CD14-positive monocyte (primary cell): ENCODE data around the gene SLC17A5. TPM values are rescaled to one million over a fixed set of nuclear protein-coding genes. Genes with fewer than 3 reads are reported as not detected.

Source experiments
- DNase-seq, 3 donors: peaks; one replicate each; pipeline ENCODE4 v3.0.0-alpha.2; 2011 to 2022
- H2AFZ ChIP-seq: 2 replicates; pipeline ENCODE4 v1.6.0; 2012; ENCODE audit warnings: mild to moderate bottlenecking, low read depth, low read length, inconsistent platforms; ENCODE audit not compliant: insufficient read depth, poor library complexity, severe bottlenecking
- H3K27ac ChIP-seq, 2 donors: 1 replicate in 1 of 2; 2 replicates in 1 of 2; pipeline ENCODE4 v1.5.1; 2012 to 2013; ENCODE audit warnings: low read length in 2 of 2, control low read depth in 1 of 2, inconsistent platforms in 1 of 2, low read depth in 1 of 2, mild to moderate bottlenecking in 1 of 2
- H3K27me3 ChIP-seq, 2 donors: one replicate each; pipeline versions ENCODE4 v1.6.0 to v1.6.1; 2011 to 2013; ENCODE audit warnings: low read length in 2 of 2; ENCODE audit not compliant: control insufficient read depth in 2 of 2, insufficient read depth in 2 of 2
- H3K36me3 ChIP-seq, 2 donors: replicated peaks in 1 of 2; 1 replicate in 1 of 2; 2 replicates in 1 of 2; pipeline versions ENCODE4 v1.5.1 to v1.6.1; 2012 to 2013; ENCODE audit warnings: low read length in 2 of 2, control low read depth in 1 of 2, inconsistent platforms in 1 of 2, mild to moderate bottlenecking in 1 of 2; ENCODE audit not compliant: insufficient read depth in 2 of 2, control insufficient read depth in 1 of 2
- H3K4me1 ChIP-seq, 2 donors: 1 replicate in 1 of 2; 2 replicates in 1 of 2; pipeline versions ENCODE4 v1.5.1 to v1.6.1; 2012 to 2013; ENCODE audit warnings: low read length in 2 of 2, control low read depth in 1 of 2, inconsistent platforms in 1 of 2, mild to moderate bottlenecking in 1 of 2, moderate library complexity in 1 of 2; ENCODE audit not compliant: insufficient read depth in 2 of 2, control insufficient read depth in 1 of 2
- H3K4me2 ChIP-seq: replicated peaks from 2 replicates; pipeline ENCODE3; 2012; ENCODE audit warnings: low read length, moderate library complexity, mild to moderate bottlenecking; ENCODE audit not compliant: poor library complexity, severe bottlenecking; ENCODE audit errors: extremely low read depth
- H3K4me3 ChIP-seq, 3 experiments: fragments of 200-600 bp in 1 of 3; sonication (generic) in 1 of 3; replicated peaks in 1 of 3; 1 replicate in 2 of 3; 2 replicates in 1 of 3; pipeline ENCODE4 v1.5.1; 2011 to 2013; ENCODE audit warnings: low read length in 3 of 3, mild to moderate bottlenecking in 3 of 3, control low read depth in 2 of 3, low read depth in 2 of 3, inconsistent platforms in 1 of 3, moderate library complexity in 1 of 3
- H3K79me2 ChIP-seq: 2 replicates; pipeline ENCODE4 v1.6.0; 2012; ENCODE audit warnings: mild to moderate bottlenecking, control low read depth, inconsistent platforms, low read length, moderate library complexity; ENCODE audit not compliant: insufficient read depth
- H3K9ac ChIP-seq: 2 replicates; pipeline ENCODE4 v1.6.0; 2017; ENCODE audit warnings: low read length, mild to moderate bottlenecking; ENCODE audit not compliant: insufficient read depth, poor library complexity, severe bottlenecking
- H3K9me3 ChIP-seq, 2 donors: replicated peaks in 1 of 2; 1 replicate in 1 of 2; 2 replicates in 1 of 2; pipeline versions ENCODE4 v1.5.1 to v1.6.1; 2012 to 2013; ENCODE audit warnings: low read length in 2 of 2, control low read depth in 1 of 2; ENCODE audit not compliant: control insufficient read depth in 1 of 2, insufficient read depth in 1 of 2
- H4K20me1 ChIP-seq: 2 replicates; pipeline ENCODE4 v1.6.0; 2012; ENCODE audit warnings: mild to moderate bottlenecking, low read length, control low read depth, moderate library complexity; ENCODE audit not compliant: insufficient read depth
- H3K27ac Mint-ChIP-seq, 7 donors: one replicate each; pipeline ENCODE4 v1.8.0; 2020; ENCODE audit warnings: mild to moderate bottlenecking in 7 of 7, mixed read lengths in 7 of 7, moderate library complexity in 6 of 7, inconsistent platforms in 2 of 7
- H3K27me3 Mint-ChIP-seq, 3 donors: one replicate each; pipeline ENCODE4 v1.8.0; 2021 to 2022; ENCODE audit warnings: low read depth in 3 of 3, mild to moderate bottlenecking in 3 of 3, mixed read lengths in 3 of 3, moderate library complexity in 3 of 3, inconsistent platforms in 1 of 3
- H3K36me3 Mint-ChIP-seq, 2 donors: one replicate each; pipeline ENCODE4 v1.8.0; 2020; ENCODE audit warnings: mixed read lengths in 2 of 2, inconsistent platforms in 1 of 2, mild to moderate bottlenecking in 1 of 2
- H3K4me1 Mint-ChIP-seq: one replicate; pipeline ENCODE4 v1.8.0; 2020; ENCODE audit warnings: mild to moderate bottlenecking, mixed read lengths
- H3K4me3 Mint-ChIP-seq, 2 donors: one replicate each; pipeline ENCODE4 v1.8.0; 2020; ENCODE audit warnings: mild to moderate bottlenecking in 2 of 2, mixed read lengths in 2 of 2, moderate library complexity in 1 of 2
- H3K9me3 Mint-ChIP-seq, 7 donors: one replicate each; pipeline ENCODE4 v1.8.0; 2020 to 2022; ENCODE audit warnings: mixed read lengths in 7 of 7, mild to moderate bottlenecking in 6 of 7, moderate library complexity in 6 of 7, inconsistent platforms in 2 of 7
- WGBS: methylation state at CpG from one replicate; pipeline ENCODE4 v1.1.5; 2013; ENCODE audit warnings: missing lambda C conversion rate; ENCODE audit not compliant: insufficient coverage; 5-methylcytosine and 5-hydroxymethylcytosine counted together
- intact Hi-C, 2 donors: fragments of 100-400 bp; cut with micrococcal nuclease; formaldehyde crosslinking; loops; one replicate each; pipeline versions ENCODE4 v1.15.0 to v1.15.1; 2023
- polyA plus RNA-seq, 3 donors: library from polyadenylated mRNA; depleted of rRNA in 1 of 3; unstranded in 2 of 3; stranded (reverse) in 1 of 3; fragments of 300-500 nt in 2 of 3; fragments of >200 nt in 1 of 3; fragmentation: Illumina TruSeq in 2 of 3; gene quantifications; 1 replicate in 2 of 3; 2 replicates in 1 of 3; pipeline ENCODE4 v1.2.3, GENCODE V29; 2012 to 2021
- TF ChIP-seq, protein P1 (sequence below): fragments of 200-600 bp; IDR thresholded peaks from one replicate; pipeline ENCODE4 v1.8.0; 2022; ENCODE audit warnings: antibody characterized with exemption, mild to moderate bottlenecking

Gene SLC17A5
- polyA plus RNA-seq, 3 donors = 5.3 to 11.6 (median 9.4) TPM

- no peaks in the 10 kb centered on the region for H3K9me3 Mint-ChIP-seq
Measured at GRCh38 chr6:73702444-73702843, 48.7 kb upstream of the SLC17A5 start.

GRCh38 chr6:73699676-73700459, 46.1 kb upstream of the SLC17A5 start:
- Mint-ChIP-seq H3K27me3 (peaks cover 0 to 4% (median 4%) of the 10 kb centered on the region in 3 donors), H3K9me3 (no peaks in the 10 kb centered on the region), H3K36me3 (peaks cover 14 to 16% of the 10 kb centered on the region in 2 donors), H3K27ac (no peak overlapping the region), H3K4me3 (no peak overlapping the region), H3K4me1 (peaks cover 25% of the 10 kb centered on the region)
- no peak for DNase-seq
- H3K4me1 ChIP-seq = peaks cover 21% of the 10 kb centered on the region in 2 donors
- no peak overlapping the region for H3K27ac ChIP-seq
- no peak overlapping the region for H3K4me3 ChIP-seq
- H3K9me3 ChIP-seq = no peaks in the 10 kb centered on the region
- no peaks in the 10 kb centered on the region for H4K20me1 ChIP-seq
- H3K79me2 ChIP-seq = peaks cover 4% of the 10 kb centered on the region
- no peaks in the 10 kb centered on the region for H3K27me3 ChIP-seq
- no peak overlapping the region for H3K4me2 ChIP-seq
- peaks cover 0 to 15% of the 10 kb centered on the region in 2 donors for H3K36me3 ChIP-seq
- no peak overlapping the region for H3K9ac ChIP-seq
- TF ChIP-seq, protein P1, sequence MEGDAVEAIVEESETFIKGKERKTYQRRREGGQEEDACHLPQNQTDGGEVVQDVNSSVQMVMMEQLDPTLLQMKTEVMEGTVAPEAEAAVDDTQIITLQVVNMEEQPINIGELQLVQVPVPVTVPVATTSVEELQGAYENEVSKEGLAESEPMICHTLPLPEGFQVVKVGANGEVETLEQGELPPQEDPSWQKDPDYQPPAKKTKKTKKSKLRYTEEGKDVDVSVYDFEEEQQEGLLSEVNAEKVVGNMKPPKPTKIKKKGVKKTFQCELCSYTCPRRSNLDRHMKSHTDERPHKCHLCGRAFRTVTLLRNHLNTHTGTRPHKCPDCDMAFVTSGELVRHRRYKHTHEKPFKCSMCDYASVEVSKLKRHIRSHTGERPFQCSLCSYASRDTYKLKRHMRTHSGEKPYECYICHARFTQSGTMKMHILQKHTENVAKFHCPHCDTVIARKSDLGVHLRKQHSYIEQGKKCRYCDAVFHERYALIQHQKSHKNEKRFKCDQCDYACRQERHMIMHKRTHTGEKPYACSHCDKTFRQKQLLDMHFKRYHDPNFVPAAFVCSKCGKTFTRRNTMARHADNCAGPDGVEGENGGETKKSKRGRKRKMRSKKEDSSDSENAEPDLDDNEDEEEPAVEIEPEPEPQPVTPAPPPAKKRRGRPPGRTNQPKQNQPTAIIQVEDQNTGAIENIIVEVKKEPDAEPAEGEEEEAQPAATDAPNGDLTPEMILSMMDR = no peak
- 48% methylated on average over 2 of the region's 4 CpGs for WGBS
- intact Hi-C loops = no loop called here
- H2AFZ ChIP-seq = no peak overlapping the region

More at GRCh38 chr6:73702444-73702843, 48.7 kb upstream of the SLC17A5 start:
- H3K4me1 Mint-ChIP-seq = peaks cover 6% of the 10 kb centered on the region
- 100% methylated on average over 2 of the region's 2 CpGs for WGBS
- peaks cover 14 to 16% of the 10 kb centered on the region in 2 donors for H3K36me3 Mint-ChIP-seq
- Histone ChIP-seq H3K4me1 (peaks cover 3 to 4% of the 10 kb centered on the region in 2 donors), H3K36me3 (peaks cover 4 to 21% of the 10 kb centered on the region in 2 donors), H3K9ac (no peak overlapping the region), H3K27me3 (no peaks in the 10 kb centered on the region), H3K27ac (no peak overlapping the region), H2AFZ (no peak overlapping the region), H3K4me3 (no peak overlapping the region), H3K4me2 (no peak overlapping the region), H3K79me2 (no peaks in the 10 kb centered on the region), H4K20me1 (no peaks in the 10 kb centered on the region), H3K9me3 (no peaks in the 10 kb centered on the region)
- H3K4me3 Mint-ChIP-seq = no peak overlapping the region
- no peak for DNase-seq
- intact Hi-C loops = no loop called here
- TF ChIP-seq, protein P1 = no peak
- no peak overlapping the region for H3K27ac Mint-ChIP-seq
- H3K27me3 Mint-ChIP-seq = peaks cover 0 to 2% (median 0%) of the 10 kb centered on the region in 3 donors
